Left hindlimb (tissue), 1 donor: ENCODE data around the gene ABR.

Experiments
- DNase-seq: peaks from one replicate; pipeline ENCODE4 v3.0.0-alpha.2; 2018

Gene ABR

GRCh38 chr17:1027044-1027443 lies 152.7 kb downstream of the ABR start:
- DNase-seq: no peak

- DNase-seq: no peak
Observed at GRCh38 chr17:1026599-1026975, 153.2 kb downstream of the ABR start.

- DNase-seq: no peak
Observed at GRCh38 chr17:1025733-1026598, 153.8 kb downstream of the ABR start.

GRCh38 chr17:1024076-1024475 lies 155.7 kb downstream of the ABR start:
- DNase-seq: no peak

GRCh38 chr17:1022278-1023024 lies 157.3 kb downstream of the ABR start:
- peak; percentile 88 for DNase-seq

- no peak for DNase-seq
Observed at GRCh38 chr17:1021147-1021546, 158.6 kb downstream of the ABR start.

- DNase-seq: no peak
Observed at GRCh38 chr17:1019451-1019850, 160.3 kb downstream of the ABR start.

- no peak for DNase-seq
Observed at GRCh38 chr17:1018547-1018946, 161.2 kb downstream of the ABR start.

- no peak for DNase-seq
Observed at GRCh38 chr17:1013729-1014090, 166.1 kb downstream of the ABR start.

GRCh38 chr17:1012823-1013728 lies 166.7 kb downstream of the ABR start:
- DNase-seq: peak; percentile 26

- peak; percentile 28 for DNase-seq
Observed at GRCh38 chr17:1011760-1012735, 167.7 kb downstream of the ABR start.

- DNase-seq: no peak
Observed at GRCh38 chr17:1011138-1011537, 168.6 kb downstream of the ABR start.

- DNase-seq: no peak
Observed at GRCh38 chr17:1010586-1010985, 169.2 kb downstream of the ABR start.

- DNase-seq: peak; percentile 32
Observed at GRCh38 chr17:1010086-1010450, 169.7 kb downstream of the ABR start.

- DNase-seq: peak; percentile 34
Observed at GRCh38 chr17:1009229-1010085, 170.3 kb downstream of the ABR start.

GRCh38 chr17:1008008-1008761 lies 171.6 kb downstream of the ABR start:
- DNase-seq: peak; percentile 92

GRCh38 chr17:1007310-1008007 lies 172.3 kb downstream of the ABR start:
- DNase-seq: peak; percentile 44

- DNase-seq: peak; percentile 46
Observed at GRCh38 chr17:1006054-1006453, 173.7 kb downstream of the ABR start.

- DNase-seq: peak; percentile 86
Observed at GRCh38 chr17:1005361-1005946, 174.3 kb downstream of the ABR start.
